Right lobe of liver (tissue), 4 donors: ENCODE measurements around the gene PRPF19.

Source experiments
- CTCF ChIP-seq, 4 donors: fragments of 200-600 bp in 3 of 4; fragments of 450-650 bp in 1 of 4; IDR thresholded peaks; one replicate each; pipeline versions ENCODE4 v1.5.1 to v1.8.0; 2016 to 2022; ENCODE audit warnings: antibody characterized with exemption in 4 of 4, mild to moderate bottlenecking in 2 of 4
- POLR2A ChIP-seq: fragments of 450-650 bp; IDR thresholded peaks from one replicate; pipeline ENCODE4 v1.6.1; 2017; ENCODE audit warnings: antibody characterized with exemption, mild to moderate bottlenecking
- donor health status: DM: no; HTN: no; CAD: no.
- donor health status: DM: no; HTN: no; CAD: no.
- donor health status: DM: no; HTN: yes; CAD: no.

DNA sequence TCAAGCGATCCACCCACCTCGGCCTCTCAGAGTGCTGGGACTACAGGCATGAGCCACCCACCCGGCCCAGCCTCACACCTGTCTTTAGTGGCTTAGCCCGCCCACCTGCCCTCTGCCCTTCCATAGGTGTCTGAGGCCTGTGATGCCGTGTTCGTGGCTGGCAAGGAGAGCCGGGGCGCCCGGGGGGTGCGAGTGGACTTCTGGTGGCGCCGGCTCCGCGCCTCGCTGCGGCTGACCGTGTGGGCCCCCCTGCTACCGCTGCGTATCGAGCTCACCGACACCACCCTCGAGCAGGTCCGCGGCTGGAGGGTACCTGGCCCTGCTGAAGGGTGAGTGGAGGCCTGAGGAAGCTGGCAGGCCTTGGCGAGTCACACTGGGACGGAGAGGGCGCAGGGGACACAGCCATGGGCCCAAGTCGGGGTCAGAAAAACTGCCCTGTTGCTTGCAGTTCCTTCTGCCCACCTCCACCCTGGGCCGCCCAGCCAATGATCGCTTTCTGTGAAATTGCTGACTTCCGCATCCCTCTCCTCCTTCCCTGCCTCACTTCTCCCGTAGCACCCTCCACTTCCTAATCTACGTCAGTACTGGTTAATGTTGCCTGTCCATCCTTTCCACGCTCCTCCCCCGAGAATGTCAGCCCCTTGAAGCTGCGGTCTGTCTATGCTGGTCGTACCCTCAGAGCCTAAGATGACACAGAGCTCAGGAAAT lies 27.2 kb upstream of the PRPF19 start:
- TF ChIP-seq CTCF (IDR thresholded peaks at IDR 0.05) (no peak), POLR2A (no peak)
